ENCODE results near the gene FBXL7.

- TF ChIP-seq CTCF (IDR thresholded peaks at IDR 0.05; ENCODE audit: low read depth, low read length, poor library complexity, severe bottlenecking) = no peak
- no peak for TF ChIP-seq EZH2phosphoT487 (IDR thresholded peaks at IDR 0.05; ENCODE audit: borderline replicate concordance, low read length)
These were observed 6.9 kb downstream of the FBXL7 start for GRCh38 chr5:15506897-15507296.
